ENCODE results near the gene CLDN15.

CLDN15 gene

DNA sequence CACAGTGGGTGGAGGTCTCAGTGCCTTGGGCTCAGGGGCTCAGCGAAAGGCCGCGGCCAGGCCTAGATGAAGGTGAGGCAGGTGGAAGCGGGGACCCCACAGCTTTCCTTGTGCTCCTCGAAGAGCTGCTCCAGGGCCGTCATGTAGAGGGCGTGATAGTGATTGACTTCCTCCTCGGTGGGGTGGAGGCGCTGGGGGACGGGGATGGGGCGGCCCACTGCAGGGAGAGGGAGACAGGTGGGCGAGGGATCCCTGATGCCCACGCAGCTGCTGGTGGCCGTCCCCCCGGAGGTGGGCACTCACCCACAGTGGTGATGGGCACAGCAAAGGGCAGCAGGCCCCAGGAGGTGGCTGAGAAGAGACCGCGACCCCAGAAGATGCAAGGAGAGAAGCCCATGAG lies 41.7 kb downstream of the CLDN15 start:
- no peak for DNase-seq

DNA sequence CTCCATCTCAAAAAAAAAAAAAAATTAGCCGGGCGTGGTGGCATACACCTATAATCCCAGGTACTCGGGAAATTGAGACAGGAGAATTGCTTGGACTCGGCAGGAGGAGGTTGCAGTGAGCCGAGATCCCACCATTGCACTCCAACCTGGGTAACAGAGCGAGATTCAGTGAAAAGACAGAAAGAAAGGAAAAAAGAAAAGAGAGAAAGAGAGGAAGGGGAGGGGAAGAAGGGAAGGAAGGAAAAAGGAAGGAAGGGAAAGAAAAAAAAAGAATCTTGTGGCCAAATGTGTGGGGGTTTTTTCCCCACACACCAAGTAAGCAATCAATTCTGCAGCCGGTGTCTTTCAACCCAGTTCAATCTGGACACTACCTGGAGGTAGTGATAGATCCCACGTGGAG lies 48.5 kb downstream of the CLDN15 start:
- DNase-seq = no peak

DNA sequence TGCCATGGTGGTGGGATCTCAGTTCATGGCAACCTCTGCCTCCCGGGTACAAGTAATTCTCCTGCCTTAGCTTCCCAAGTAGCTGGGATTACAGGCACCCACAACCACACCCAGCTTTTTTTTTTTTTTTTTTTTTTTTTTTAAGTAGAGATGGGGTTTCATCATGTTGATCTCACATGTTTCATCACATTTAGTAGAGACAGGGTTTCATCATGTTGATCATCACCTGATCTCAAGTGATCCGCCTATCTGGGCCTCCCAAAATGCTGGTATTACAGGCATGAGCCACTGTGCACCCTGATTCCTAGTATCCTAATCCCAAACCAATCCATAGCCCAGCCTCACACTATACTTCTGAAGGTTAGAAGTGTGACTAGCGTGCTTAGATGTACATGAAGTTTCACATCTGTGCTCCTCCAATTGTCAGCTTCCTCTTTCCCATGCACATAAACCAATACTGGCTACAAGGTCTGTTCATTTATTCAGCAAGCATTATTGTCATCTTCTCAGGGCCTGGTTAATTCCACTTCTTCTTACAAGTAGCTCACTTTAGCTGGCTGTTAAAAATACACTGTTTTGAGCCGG lies 50.7 kb downstream of the CLDN15 start:
- no peak for DNase-seq

DNA sequence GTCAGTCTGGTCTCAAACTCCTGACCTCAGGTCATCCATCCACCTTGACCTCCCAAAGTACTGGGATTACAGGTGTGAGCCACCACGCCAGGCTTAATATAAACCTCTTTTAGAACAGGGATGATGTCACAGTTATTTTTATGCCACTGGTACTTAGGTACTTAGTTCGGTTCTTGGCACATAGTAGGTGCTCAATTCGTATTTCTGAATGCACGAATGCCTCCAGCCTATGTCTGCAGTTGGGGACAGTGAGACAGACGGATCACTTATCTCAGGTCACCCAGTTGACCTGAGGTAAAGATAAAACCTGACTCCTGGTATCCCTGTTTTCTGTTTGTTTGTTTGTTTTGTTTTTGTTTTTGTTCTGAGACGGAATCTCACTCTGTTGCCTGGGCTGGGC lies 51.4 kb downstream of the CLDN15 start:
- DNase-seq = no peak

DNA sequence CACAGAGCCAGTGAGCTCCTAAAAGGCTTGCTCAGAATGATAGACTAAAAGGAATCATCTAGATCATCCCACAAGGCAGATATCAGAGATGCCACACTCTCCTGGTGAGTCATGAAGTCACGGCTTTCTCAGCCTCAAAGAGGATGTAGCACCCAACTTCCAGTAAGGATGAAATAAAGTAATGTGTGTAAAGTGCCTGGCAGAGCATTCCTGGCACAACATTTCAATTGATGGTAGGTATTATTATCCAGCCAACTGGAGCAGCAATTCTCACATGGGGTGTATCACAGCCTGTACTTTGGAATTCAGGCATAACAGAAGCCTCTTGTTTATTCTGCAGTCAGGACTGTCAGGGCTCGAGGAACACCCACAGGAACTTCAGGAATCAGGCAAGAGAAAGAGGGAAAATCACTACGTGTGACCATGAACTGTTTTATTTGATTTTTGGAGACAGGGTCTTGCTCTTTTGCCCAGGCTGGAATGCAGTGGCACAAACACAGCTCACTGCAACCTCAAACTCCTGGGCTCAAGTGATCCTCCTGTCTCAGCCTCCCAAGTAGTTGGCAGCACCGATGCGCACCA lies 52.3 kb downstream of the CLDN15 start:
- DNase-seq = no peak

Measured in NCI-H2171 (cell line).